Fibroblast of lung (primary cell): Measurements from ENCODE around the gene GOT2. TPM values are rescaled to one million over a fixed set of nuclear protein-coding genes. Genes with fewer than 3 reads are reported as not detected.

Experiments used
- DNase-seq, 2 donors: peaks; one replicate each; pipeline versions ENCODE4 v3.0.0 to v3.0.0-alpha.2; 2010; ENCODE audit warnings: low read depth in 2 of 2
- H2AFZ ChIP-seq: 2 replicates; pipeline ENCODE4 v1.5.1; 2012; ENCODE audit warnings: low read length, control low read depth, inconsistent platforms
- H3K27ac ChIP-seq: 2 replicates; pipeline ENCODE4 v1.5.1; 2011; ENCODE audit warnings: low read length, control low read depth; ENCODE audit not compliant: insufficient read depth
- H3K27me3 ChIP-seq: 2 replicates; pipeline ENCODE4 v1.5.1; 2011; ENCODE audit warnings: mild to moderate bottlenecking, low read length; ENCODE audit not compliant: control insufficient read depth, insufficient read depth
- H3K36me3 ChIP-seq: 2 replicates; pipeline ENCODE4 v1.5.1; 2011; ENCODE audit warnings: low read length; ENCODE audit not compliant: control insufficient read depth, insufficient read depth
- H3K4me1 ChIP-seq: 2 replicates; pipeline ENCODE4 v1.5.1; 2011; ENCODE audit warnings: low read length; ENCODE audit not compliant: control insufficient read depth, insufficient read depth; ENCODE audit errors: extremely low read depth
- H3K4me2 ChIP-seq: 2 replicates; pipeline ENCODE4 v1.5.1; 2011; ENCODE audit warnings: low read length, control low read depth; ENCODE audit not compliant: insufficient read depth; ENCODE audit errors: extremely low read depth
- H3K4me3 ChIP-seq, 4 experiments: fragments of 200-600 bp in 1 of 4; sonication (generic) in 1 of 4; replicated peaks in 1 of 4; 2 replicates each; pipeline ENCODE4 v1.5.1; 2011 to 2016; ENCODE audit warnings: low read length in 4 of 4, low read depth in 3 of 4, mild to moderate bottlenecking in 3 of 4, control low read depth in 2 of 4, inconsistent platforms in 1 of 4, mixed read lengths in 1 of 4; ENCODE audit not compliant: insufficient read depth in 1 of 4; ENCODE audit errors: control extremely low read depth in 1 of 4
- H3K79me2 ChIP-seq: 2 replicates; pipeline ENCODE4 v1.5.1; 2012; ENCODE audit warnings: mild to moderate bottlenecking, low read length, inconsistent platforms; ENCODE audit not compliant: control insufficient read depth, insufficient read depth
- H3K9ac ChIP-seq: 2 replicates; pipeline ENCODE4 v1.5.1; 2011; ENCODE audit warnings: mild to moderate bottlenecking, low read length, control low read depth; ENCODE audit not compliant: insufficient read depth
- H3K9me3 ChIP-seq: 2 replicates; pipeline ENCODE4 v1.5.1; 2012; ENCODE audit warnings: low read depth, low read length; ENCODE audit not compliant: control insufficient read depth, insufficient read depth
- H4K20me1 ChIP-seq: 2 replicates; pipeline ENCODE4 v1.5.1; 2011; ENCODE audit warnings: low read length; ENCODE audit not compliant: control insufficient read depth, insufficient read depth; ENCODE audit errors: extremely low read depth
- EZH2 ChIP-seq: IDR thresholded peaks from 2 replicates; pipeline ENCODE4 v1.5.1; 2012; ENCODE audit warnings: low read length, control low read depth, mild to moderate bottlenecking; ENCODE audit errors: missing control alignments
- polyA plus RNA-seq, 2 donors: library from polyadenylated mRNA; depleted of rRNA in 1 of 2; stranded (reverse) in 1 of 2; unstranded in 1 of 2; fragments of >200 nt; gene quantifications; 2 replicates each; pipeline ENCODE4 v1.2.1, GENCODE V29; 2011 to 2012; ENCODE audit warnings: missing spikeins in 1 of 2
- total RNA-seq: library from RNA; depleted of rRNA; stranded (reverse); fragments of >200 nt; gene quantifications from 2 replicates; pipeline ENCODE4 v1.2.1, GENCODE V29; 2014
- TF ChIP-seq, protein P1 (sequence below), 2 donors: IDR thresholded peaks in 1 of 2; conservative IDR thresholded peaks in 1 of 2; 1 replicate in 1 of 2; 2 replicates in 1 of 2; pipeline ENCODE4 v1.5.1; 2011 to 2012; ENCODE audit warnings: low read length in 2 of 2, control low read depth in 1 of 2, inconsistent platforms in 1 of 2, low read depth in 1 of 2, mild to moderate bottlenecking in 1 of 2

Gene GOT2
- total and polyA plus RNA-seq, 2 donors (not counting 1 experiment from before 2014, with no cell fraction given) = 39.3 to 53.9 TPM

DNA sequence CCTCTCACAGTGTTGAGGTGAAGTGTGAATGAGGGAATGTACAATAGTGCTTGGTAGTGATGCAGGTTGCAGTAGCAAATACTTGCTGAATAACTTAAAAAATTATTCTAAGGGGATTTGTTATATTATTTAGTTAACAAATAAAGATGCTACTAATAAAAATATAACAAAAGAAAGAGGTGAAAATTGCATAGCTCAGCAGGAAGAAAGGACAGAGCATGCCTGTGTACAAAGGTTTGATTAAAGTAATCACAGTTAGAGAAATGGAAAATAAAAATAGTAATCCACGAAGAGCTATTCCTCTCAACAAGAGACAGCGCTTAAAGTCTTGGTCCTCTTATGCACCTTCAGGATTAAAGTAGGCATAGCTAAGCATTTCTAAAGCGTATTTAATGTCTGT is 11.0 kb downstream of the GOT2 start:
- Histone ChIP-seq H3K9ac (no peak overlapping the region), H4K20me1 (no peaks in the 10 kb centered on the region), H3K36me3 (peaks cover 4% of the 10 kb centered on the region), H3K79me2 (peaks cover 4% of the 10 kb centered on the region), H3K27me3 (no peaks in the 10 kb centered on the region), H3K4me2 (no peak overlapping the region), H3K4me1 (no peaks in the 10 kb centered on the region), H3K9me3 (no peaks in the 10 kb centered on the region), H3K4me3 (no peak overlapping the region), H2AFZ (no peak overlapping the region), H3K27ac (no peak overlapping the region)
- no peak for TF ChIP-seq EZH2
- TF ChIP-seq, protein P1, sequence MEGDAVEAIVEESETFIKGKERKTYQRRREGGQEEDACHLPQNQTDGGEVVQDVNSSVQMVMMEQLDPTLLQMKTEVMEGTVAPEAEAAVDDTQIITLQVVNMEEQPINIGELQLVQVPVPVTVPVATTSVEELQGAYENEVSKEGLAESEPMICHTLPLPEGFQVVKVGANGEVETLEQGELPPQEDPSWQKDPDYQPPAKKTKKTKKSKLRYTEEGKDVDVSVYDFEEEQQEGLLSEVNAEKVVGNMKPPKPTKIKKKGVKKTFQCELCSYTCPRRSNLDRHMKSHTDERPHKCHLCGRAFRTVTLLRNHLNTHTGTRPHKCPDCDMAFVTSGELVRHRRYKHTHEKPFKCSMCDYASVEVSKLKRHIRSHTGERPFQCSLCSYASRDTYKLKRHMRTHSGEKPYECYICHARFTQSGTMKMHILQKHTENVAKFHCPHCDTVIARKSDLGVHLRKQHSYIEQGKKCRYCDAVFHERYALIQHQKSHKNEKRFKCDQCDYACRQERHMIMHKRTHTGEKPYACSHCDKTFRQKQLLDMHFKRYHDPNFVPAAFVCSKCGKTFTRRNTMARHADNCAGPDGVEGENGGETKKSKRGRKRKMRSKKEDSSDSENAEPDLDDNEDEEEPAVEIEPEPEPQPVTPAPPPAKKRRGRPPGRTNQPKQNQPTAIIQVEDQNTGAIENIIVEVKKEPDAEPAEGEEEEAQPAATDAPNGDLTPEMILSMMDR (conservative IDR thresholded peaks at IDR 0.05 in 1 of 2, IDR thresholded peaks at IDR 0.05 in 1 of 2; ENCODE audit: low read depth in 1 of 2, low read length in 2 of 2) = no peak
- DNase-seq = no peak

DNA sequence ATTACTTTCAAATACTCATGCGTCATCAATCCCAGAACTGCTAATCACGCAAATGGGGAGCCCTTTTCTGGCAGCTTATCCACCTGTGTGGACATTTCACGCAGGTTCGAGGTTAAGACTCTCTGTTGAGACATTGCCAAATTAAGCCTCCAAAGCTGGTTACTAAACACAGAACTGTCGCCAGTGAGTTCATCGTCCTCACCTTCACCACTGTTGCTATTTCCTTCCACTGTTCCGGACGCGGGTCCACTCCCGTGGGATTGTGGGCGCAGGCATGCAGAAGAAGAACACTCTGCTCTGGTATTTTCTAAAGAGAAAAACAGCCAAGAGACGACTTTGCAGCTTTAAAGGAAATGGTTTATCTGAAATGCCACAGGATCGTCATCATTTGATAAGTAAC is 16.1 kb downstream of the GOT2 start:
- Histone ChIP-seq H2AFZ (no peak overlapping the region), H3K4me3 (no peak overlapping the region), H3K4me2 (no peak overlapping the region), H3K4me1 (no peaks in the 10 kb centered on the region), H3K9me3 (no peaks in the 10 kb centered on the region), H3K79me2 (no peaks in the 10 kb centered on the region), H3K27ac (no peak overlapping the region), H3K36me3 (peaks cover 6% of the 10 kb centered on the region), H3K27me3 (no peaks in the 10 kb centered on the region), H4K20me1 (no peaks in the 10 kb centered on the region), H3K9ac (no peak overlapping the region)
- DNase-seq = no peak
- TF ChIP-seq EZH2 = no peak
- TF ChIP-seq, protein P1 (conservative IDR thresholded peaks at IDR 0.05 in 1 of 2, IDR thresholded peaks at IDR 0.05 in 1 of 2; ENCODE audit: low read depth in 1 of 2, low read length in 2 of 2) = no peak

DNA sequence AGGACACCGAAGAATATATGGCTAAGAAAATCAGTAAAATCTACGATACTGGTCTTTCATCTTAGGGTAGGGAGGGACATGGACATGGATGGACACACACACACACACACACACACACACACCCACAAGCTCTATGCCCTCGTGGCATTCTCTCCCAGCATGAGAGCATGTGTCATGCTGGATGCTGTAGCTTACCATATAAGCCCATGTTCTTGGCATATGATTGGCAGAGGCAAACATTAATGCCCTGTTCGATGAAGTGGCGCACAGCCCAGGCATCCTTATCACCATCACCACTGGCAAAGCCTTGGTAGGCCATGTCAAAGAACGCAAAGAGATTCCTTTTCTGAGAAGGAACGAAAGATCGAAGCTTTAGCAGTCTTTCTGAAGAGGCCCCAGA is 17.6 kb downstream of the GOT2 start:
- Histone ChIP-seq H3K9ac (no peak overlapping the region), H2AFZ (no peak overlapping the region), H3K27me3 (no peaks in the 10 kb centered on the region), H3K36me3 (peaks cover 6% of the 10 kb centered on the region), H3K9me3 (no peaks in the 10 kb centered on the region), H3K27ac (no peak overlapping the region), H3K79me2 (no peaks in the 10 kb centered on the region), H3K4me1 (no peaks in the 10 kb centered on the region), H3K4me3 (no peak overlapping the region), H4K20me1 (no peaks in the 10 kb centered on the region), H3K4me2 (no peak overlapping the region)
- no peak for TF ChIP-seq EZH2
- peak in 1 of 2 donors; percentile 31 for DNase-seq
